LNCaP clone FGC (cell line): ENCODE measurements around the gene KCNIP2.

Experiments used
- DNase-seq: peaks from one replicate; pipeline ENCODE4 v3.0.0-alpha.2; 2011; ENCODE audit warnings: low read depth
- H3K4me3 ChIP-seq: 2 replicates; pipeline ENCODE4 v1.5.1; 2011; ENCODE audit warnings: mild to moderate bottlenecking, low read depth, low read length, control low read depth
- CTCF ChIP-seq: IDR thresholded peaks from 2 replicates; pipeline ENCODE4 v1.5.1; 2012; ENCODE audit warnings: mild to moderate bottlenecking; ENCODE audit not compliant: control insufficient read depth, insufficient read depth; ENCODE audit errors: extremely low read depth

Gene KCNIP2

GRCh38 chr10:101874252-101874651 is 30.7 kb upstream of the KCNIP2 start:
- H3K4me3 ChIP-seq, result no peak overlapping the region
- DNase-seq, result no peak
- TF ChIP-seq CTCF, result no peak

- TF ChIP-seq CTCF, result no peak
- DNase-seq, result peak; percentile 95
- no peak overlapping the region for H3K4me3 ChIP-seq
Observed at GRCh38 chr10:101867931-101868330, 24.3 kb upstream of the KCNIP2 start.

- DNase-seq, result no peak
- TF ChIP-seq CTCF, result no peak
- no peak overlapping the region for H3K4me3 ChIP-seq
Observed at GRCh38 chr10:101859530-101859929, 15.9 kb upstream of the KCNIP2 start.

GRCh38 chr10:101858723-101859500 is 15.3 kb upstream of the KCNIP2 start:
- no peak for TF ChIP-seq CTCF
- no peak for DNase-seq
- no peak overlapping the region for H3K4me3 ChIP-seq

GRCh38 chr10:101857802-101858476 is 14.3 kb upstream of the KCNIP2 start:
- TF ChIP-seq CTCF, result no peak

GRCh38 chr10:101856626-101857025 is 13.0 kb upstream of the KCNIP2 start:
- H3K4me3 ChIP-seq, result no peak overlapping the region
- DNase-seq, result no peak
- no peak for TF ChIP-seq CTCF

More at GRCh38 chr10:101857802-101858476, 14.3 kb upstream of the KCNIP2 start:
- no peak overlapping the region for H3K4me3 ChIP-seq
- no peak for DNase-seq
